ENCODE results near the gene KLKB1.

- no peak for TF ChIP-seq CTCF (IDR thresholded peaks at IDR 0.05)
- TF ChIP-seq POLR2AphosphoS5 (IDR thresholded peaks at IDR 0.05; ENCODE audit: low read depth, low read length), result no peak
- TF ChIP-seq REST (IDR thresholded peaks at IDR 0.05; ENCODE audit: insufficient read depth in 1 of 2, low read depth in 2 of 2, low read length in 1 of 2), result no peak
- TF ChIP-seq TCF7L2 (IDR thresholded peaks at IDR 0.05; ENCODE audit: low read depth, low read length), result no peak
Observed at GRCh38 chr4:186236126-186236525, 8.8 kb downstream of the KLKB1 start.

All from Panc1 (cell line).